SU-DHL-6 (cell line): ENCODE results near the gene PTGIR.
A peak's percentile ranks its signal among the peaks of the same experiment; 100 is the strongest.

Source experiments
- H2AFZ ChIP-seq: fragments of 200-600 bp; sonication (generic); 2 replicates; pipeline ENCODE4 v1.6.1; 2014; ENCODE audit warnings: low read depth, mild to moderate bottlenecking, moderate library complexity, mixed read lengths, antibody characterized with exemption, low read length; ENCODE audit not compliant: severe bottlenecking
- H3F3A ChIP-seq: fragments of 200-600 bp; shearing (Covaris generic); 2 replicates; pipeline ENCODE4 v1.6.0; 2016; ENCODE audit warnings: antibody characterized with exemption, mild to moderate bottlenecking; ENCODE audit not compliant: insufficient read depth
- H3K27ac ChIP-seq: fragments of 200-600 bp; sonication (generic); 2 replicates; pipeline ENCODE4 v1.5.1; 2016; ENCODE audit warnings: low read depth, mild to moderate bottlenecking, low read length, moderate library complexity, mixed read lengths
- H3K27me3 ChIP-seq: fragments of 200-600 bp; sonication (generic), shearing (Covaris generic); 2 replicates; pipeline ENCODE4 v1.6.0; 2014; ENCODE audit warnings: mild to moderate bottlenecking, low read length
- H3K36me3 ChIP-seq: fragments of 200-600 bp; sonication (generic); 2 replicates; pipeline ENCODE4 v1.6.1; 2014; ENCODE audit warnings: mild to moderate bottlenecking, low read length, mixed read lengths
- H3K4me2 ChIP-seq: fragments of 300-600, 200-600 bp; shearing (Covaris generic), sonication (generic); 2 replicates; pipeline ENCODE4 v1.6.0; 2014; ENCODE audit warnings: low read length, low read depth, mild to moderate bottlenecking; ENCODE audit not compliant: poor library complexity, severe bottlenecking
- H3K4me3 ChIP-seq: fragments of 200-600 bp; sonication (generic); 2 replicates; pipeline ENCODE4 v1.5.1; 2014; ENCODE audit warnings: antibody characterized with exemption, low read length, mild to moderate bottlenecking, mixed read lengths; ENCODE audit not compliant: insufficient read depth, poor library complexity, severe bottlenecking
- H3K79me2 ChIP-seq: fragments of 200-600 bp; sonication (generic); 2 replicates; pipeline ENCODE4 v1.6.1; 2014; ENCODE audit warnings: mild to moderate bottlenecking, low read length, moderate library complexity; ENCODE audit not compliant: insufficient read depth
- H3K9ac ChIP-seq: fragments of 200-600 bp; sonication (generic); 2 replicates; pipeline ENCODE4 v1.7.0; 2014; ENCODE audit warnings: mild to moderate bottlenecking, low read length
- H3K9me2 ChIP-seq: fragments of 200-600 bp; sonication (generic); replicated peaks from 2 replicates; pipeline ENCODE4 v1.6.1; 2014; ENCODE audit warnings: low read length; ENCODE audit not compliant: insufficient read depth
- H3K9me3 ChIP-seq: fragments of 200-600 bp; sonication (generic); 2 replicates; pipeline ENCODE4 v1.6.1; 2014; ENCODE audit warnings: low read length, mixed read lengths; ENCODE audit not compliant: insufficient read depth
- H4K20me1 ChIP-seq: fragments of 200-600 bp; sonication (generic); 2 replicates; pipeline ENCODE4 v1.6.1; 2014; ENCODE audit warnings: low read depth, mild to moderate bottlenecking, antibody characterized with exemption, low read length, moderate library complexity, mixed read lengths
- CTCF ChIP-seq: fragments of 200-600 bp; sonication (generic); IDR thresholded peaks from one replicate; pipeline ENCODE4 v1.5.1; 2017; ENCODE audit warnings: antibody characterized with exemption, mild to moderate bottlenecking, low read length, moderate library complexity; ENCODE audit not compliant: insufficient read depth, poor library complexity, severe bottlenecking
- EZH2phosphoT487 ChIP-seq: fragments of 200-600 bp; sonication (generic), shearing (Covaris generic); conservative IDR thresholded peaks from 2 replicates; pipeline ENCODE4 v1.6.1; 2018; ENCODE audit warnings: mild to moderate bottlenecking, antibody characterized with exemption, low read length, moderate library complexity, mixed read lengths

The PTGIR gene

GRCh38 chr19:46599716-46600373, 25.0 kb downstream of the PTGIR start:
- Histone ChIP-seq H3K27ac (no peak overlapping the region), H3K9me2 (no peaks in the 10 kb centered on the region), H3K79me2 (peaks cover 36% of the 10 kb centered on the region), H3K36me3 (no peaks in the 10 kb centered on the region), H3F3A (peaks cover 6% of the 10 kb centered on the region), H3K4me2 (peak overlapping the region; percentile 57), H3K9ac (peak overlapping the region; percentile 98), H3K4me3 (peak overlapping the region; percentile 100), H4K20me1 (no peaks in the 10 kb centered on the region), H3K27me3 (no peaks in the 10 kb centered on the region), H3K9me3 (no peaks in the 10 kb centered on the region), H2AFZ (peak overlapping the region; percentile 94)
- no peak for TF ChIP-seq CTCF
- no peak for TF ChIP-seq EZH2phosphoT487

- no peaks in the 10 kb centered on the region for H4K20me1 ChIP-seq
- no peak for TF ChIP-seq EZH2phosphoT487
- TF ChIP-seq CTCF = no peak
- no peaks in the 10 kb centered on the region for H3K9me3 ChIP-seq
- no peak overlapping the region for H3K9ac ChIP-seq
- no peaks in the 10 kb centered on the region for H3K27me3 ChIP-seq
- peaks cover 22% of the 10 kb centered on the region for H3K79me2 ChIP-seq
- H3K4me2 ChIP-seq = no peak overlapping the region
- H3K27ac ChIP-seq = no peak overlapping the region
- H2AFZ ChIP-seq = no peak overlapping the region
- no peaks in the 10 kb centered on the region for H3K9me2 ChIP-seq
- H3K4me3 ChIP-seq = no peak overlapping the region
- H3F3A ChIP-seq = peaks cover 6% of the 10 kb centered on the region
- no peaks in the 10 kb centered on the region for H3K36me3 ChIP-seq
These were observed 26.4 kb downstream of the PTGIR start for GRCh38 chr19:46598372-46598917.

- no peaks in the 10 kb centered on the region for H3K9me3 ChIP-seq
- H3K27ac ChIP-seq = no peak overlapping the region
- H4K20me1 ChIP-seq = no peaks in the 10 kb centered on the region
- no peak overlapping the region for H3K4me2 ChIP-seq
- no peaks in the 10 kb centered on the region for H3K36me3 ChIP-seq
- H3K9me2 ChIP-seq = no peaks in the 10 kb centered on the region
- no peak overlapping the region for H3K9ac ChIP-seq
- no peaks in the 10 kb centered on the region for H3K27me3 ChIP-seq
- peaks cover 6% of the 10 kb centered on the region for H3F3A ChIP-seq
- no peak overlapping the region for H2AFZ ChIP-seq
- TF ChIP-seq EZH2phosphoT487 (no peak), CTCF (no peak)
- H3K79me2 ChIP-seq = no peaks in the 10 kb centered on the region
- H3K4me3 ChIP-seq = no peak overlapping the region
These were observed 28.9 kb downstream of the PTGIR start for GRCh38 chr19:46596008-46596407.
